Choroid plexus epithelial cell (primary cell): ENCODE results near the gene MTCL1.

Experiments
- DNase-seq: peaks from one replicate; pipeline ENCODE4 v3.0.0-alpha.2; 2010; ENCODE audit warnings: low read depth
- H3K4me3 ChIP-seq: 2 replicates; pipeline ENCODE4 v1.5.1; 2011; ENCODE audit warnings: low read depth, mild to moderate bottlenecking, control low read depth, low read length, moderate library complexity
- TF ChIP-seq, protein P1 (sequence below): conservative IDR thresholded peaks from 2 replicates; pipeline ENCODE4 v1.5.1; 2011; ENCODE audit warnings: low read depth, mild to moderate bottlenecking, control low read depth, inconsistent platforms, low read length, moderate library complexity

The MTCL1 gene

DNA sequence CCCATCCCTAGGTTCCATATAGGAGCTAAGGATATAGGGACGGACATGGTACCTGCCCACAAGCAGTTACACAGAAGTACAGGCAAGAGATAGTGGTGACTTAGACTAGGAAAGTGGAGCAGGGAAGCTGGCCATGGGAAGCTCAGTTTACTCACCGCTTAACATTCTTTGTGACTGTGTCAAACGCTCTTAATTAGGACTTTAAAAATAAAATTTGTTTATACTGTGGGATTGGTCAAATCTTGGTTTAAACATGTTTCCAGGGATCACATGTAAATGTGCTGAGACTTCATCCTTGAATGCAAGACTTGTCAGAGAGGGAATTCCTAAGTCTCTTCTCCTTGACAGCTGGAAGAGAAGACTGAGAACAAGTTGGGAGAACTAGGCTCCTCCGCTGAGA, 107.3 kb downstream of the MTCL1 start:
- DNase-seq, result no peak
- H3K4me3 ChIP-seq, result no peak overlapping the region
- TF ChIP-seq, protein P1, sequence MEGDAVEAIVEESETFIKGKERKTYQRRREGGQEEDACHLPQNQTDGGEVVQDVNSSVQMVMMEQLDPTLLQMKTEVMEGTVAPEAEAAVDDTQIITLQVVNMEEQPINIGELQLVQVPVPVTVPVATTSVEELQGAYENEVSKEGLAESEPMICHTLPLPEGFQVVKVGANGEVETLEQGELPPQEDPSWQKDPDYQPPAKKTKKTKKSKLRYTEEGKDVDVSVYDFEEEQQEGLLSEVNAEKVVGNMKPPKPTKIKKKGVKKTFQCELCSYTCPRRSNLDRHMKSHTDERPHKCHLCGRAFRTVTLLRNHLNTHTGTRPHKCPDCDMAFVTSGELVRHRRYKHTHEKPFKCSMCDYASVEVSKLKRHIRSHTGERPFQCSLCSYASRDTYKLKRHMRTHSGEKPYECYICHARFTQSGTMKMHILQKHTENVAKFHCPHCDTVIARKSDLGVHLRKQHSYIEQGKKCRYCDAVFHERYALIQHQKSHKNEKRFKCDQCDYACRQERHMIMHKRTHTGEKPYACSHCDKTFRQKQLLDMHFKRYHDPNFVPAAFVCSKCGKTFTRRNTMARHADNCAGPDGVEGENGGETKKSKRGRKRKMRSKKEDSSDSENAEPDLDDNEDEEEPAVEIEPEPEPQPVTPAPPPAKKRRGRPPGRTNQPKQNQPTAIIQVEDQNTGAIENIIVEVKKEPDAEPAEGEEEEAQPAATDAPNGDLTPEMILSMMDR, result no peak

DNA sequence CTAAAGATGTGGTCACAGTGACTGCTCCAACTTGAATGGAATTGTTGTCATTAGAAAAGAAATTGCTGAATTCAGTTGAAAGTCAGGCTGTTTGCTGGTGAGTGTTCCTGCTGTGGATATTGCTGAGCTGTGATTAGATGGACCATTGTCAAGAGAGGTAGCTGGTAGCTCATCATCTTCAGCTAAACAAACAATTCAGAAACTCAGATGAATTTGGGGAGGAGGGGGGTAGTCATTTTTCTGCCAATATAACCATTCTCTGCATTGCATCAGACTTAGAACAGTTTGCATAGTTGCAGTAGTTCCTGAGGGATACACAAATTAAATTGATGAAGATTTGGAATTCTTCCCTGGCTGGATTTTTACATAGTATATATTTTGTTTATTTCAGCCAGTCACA, 108.3 kb downstream of the MTCL1 start:
- peak; percentile 50 for DNase-seq
- TF ChIP-seq, protein P1, result no peak

DNA sequence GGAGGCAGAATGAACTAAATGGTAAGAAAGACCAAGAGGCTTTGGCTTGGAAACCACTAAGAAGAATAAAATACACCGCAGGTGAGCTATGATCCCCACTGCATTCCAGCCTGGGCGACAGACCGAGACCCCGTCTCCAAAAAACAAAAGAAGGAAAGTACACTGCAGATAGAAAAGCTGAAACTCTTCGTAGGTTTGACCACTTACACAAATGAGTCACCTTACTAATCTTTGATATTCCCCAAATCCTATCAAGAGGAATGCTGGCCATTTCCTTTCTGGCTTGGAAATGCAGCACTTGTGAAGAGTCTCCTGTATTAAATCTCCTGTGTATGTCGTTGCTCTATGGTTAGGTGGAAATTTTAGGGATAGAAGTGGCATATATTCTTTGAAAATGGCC, 108.8 kb downstream of the MTCL1 start:
- no peak overlapping the region for H3K4me3 ChIP-seq

More for the DNA sequence above, 108.3 kb downstream of the MTCL1 start:
- no peak overlapping the region for H3K4me3 ChIP-seq

DNA sequence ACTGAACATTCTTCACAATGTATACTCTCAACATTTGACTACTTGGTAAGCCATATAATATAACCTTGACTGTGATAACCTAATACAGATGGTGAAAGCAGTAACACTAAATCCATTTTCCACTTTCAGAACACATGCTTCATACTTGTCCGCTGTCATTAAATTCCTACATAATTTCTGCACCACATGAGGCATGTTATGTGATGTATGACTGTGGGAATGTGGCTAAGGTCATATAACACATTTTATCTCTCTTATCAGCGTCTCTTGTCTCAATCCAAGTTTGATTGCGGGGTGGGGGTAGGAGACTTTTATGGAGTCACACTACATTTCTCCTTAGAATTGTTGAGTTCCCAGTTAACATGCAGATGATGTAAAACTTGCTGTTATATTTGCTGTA, 110.9 kb downstream of the MTCL1 start:
- TF ChIP-seq, protein P1, result no peak
- H3K4me3 ChIP-seq, result no peak overlapping the region
- DNase-seq, result peak; percentile 44

More for the DNA sequence above, 108.8 kb downstream of the MTCL1 start:
- TF ChIP-seq, protein P1, result no peak
- peak; percentile 42 for DNase-seq

DNA sequence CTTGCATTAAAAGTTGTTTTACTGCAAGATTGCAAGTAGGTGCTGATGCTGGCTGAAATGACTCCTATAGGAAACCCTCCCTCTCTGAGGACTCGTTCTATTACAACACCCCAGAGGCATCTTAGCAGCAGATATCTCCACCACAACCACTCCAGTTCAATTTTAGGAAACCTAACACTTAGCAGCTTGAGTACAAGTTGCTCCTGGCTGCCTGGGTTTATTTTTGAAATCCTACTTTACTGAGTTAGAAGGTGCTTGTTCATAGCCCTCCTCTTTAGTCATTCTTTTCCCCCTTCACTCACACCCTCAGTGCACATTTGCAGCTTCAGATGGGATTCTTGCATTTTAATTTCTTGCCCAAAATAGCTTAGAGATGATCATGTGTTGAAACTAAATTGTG, 111.5 kb downstream of the MTCL1 start:
- TF ChIP-seq, protein P1, result no peak
- H3K4me3 ChIP-seq, result no peak overlapping the region
- DNase-seq, result peak; percentile 89

DNA sequence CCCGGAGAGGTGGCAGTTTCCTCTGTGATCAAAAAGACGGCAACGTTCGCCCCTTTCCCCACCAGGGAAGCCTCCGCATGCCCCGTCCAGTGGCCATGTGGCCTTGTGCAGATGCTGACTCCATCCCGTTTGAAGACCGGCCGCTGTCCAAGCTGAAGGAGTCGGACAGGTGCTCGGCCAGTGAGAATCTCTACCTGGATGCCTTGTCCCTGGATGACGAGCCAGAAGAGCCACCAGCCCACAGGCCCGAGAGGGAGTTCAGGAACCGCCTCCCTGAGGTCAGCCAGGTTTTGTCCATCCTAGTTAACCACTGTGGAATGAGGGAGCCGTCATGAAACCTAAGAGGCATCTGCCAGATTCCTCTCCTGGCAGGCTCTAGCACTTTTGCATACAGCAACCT, 113.6 kb downstream of the MTCL1 start:
- no peak for DNase-seq
- H3K4me3 ChIP-seq, result no peak overlapping the region
- TF ChIP-seq, protein P1, result no peak

DNA sequence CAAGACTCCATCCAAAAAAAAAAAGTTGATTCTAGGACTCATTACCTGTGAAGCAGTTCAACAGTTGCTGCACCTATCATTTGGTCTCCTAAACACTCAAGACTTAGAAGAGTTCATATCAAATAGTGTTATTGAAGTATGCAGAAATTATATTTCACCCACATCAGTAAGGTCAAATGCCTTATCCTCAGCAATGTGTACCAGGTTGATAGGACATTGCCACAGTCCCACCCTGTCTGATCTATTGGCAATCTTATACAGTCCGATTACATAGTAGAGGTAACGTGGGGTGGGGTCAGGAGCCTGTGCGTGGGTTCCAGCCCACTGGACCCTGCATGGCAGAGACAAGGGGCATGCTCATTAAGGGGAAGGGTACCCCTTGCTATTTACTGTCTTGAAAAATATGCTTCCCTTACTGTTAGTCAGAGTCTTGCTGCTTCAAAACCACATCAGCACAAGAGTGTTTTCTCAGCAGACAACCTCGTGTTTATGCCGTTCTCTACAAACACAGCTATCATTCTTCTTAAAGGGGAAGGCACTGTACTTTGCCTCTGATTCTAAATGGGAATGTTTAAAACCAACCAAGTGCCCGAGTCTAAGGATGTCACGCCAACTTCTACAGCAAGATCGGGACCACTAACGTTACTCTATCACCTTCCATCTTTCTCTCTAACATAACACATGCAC, 115.2 kb downstream of the MTCL1 start:
- no peak overlapping the region for H3K4me3 ChIP-seq
- DNase-seq, result peak; percentile 52
- TF ChIP-seq, protein P1, result no peak
